ENCODE data around the gene OR2A2. TPM values are rescaled to one million over a fixed set of nuclear protein-coding genes. Genes with fewer than 3 reads are reported as not detected.

The OR2A2 gene, protein sequence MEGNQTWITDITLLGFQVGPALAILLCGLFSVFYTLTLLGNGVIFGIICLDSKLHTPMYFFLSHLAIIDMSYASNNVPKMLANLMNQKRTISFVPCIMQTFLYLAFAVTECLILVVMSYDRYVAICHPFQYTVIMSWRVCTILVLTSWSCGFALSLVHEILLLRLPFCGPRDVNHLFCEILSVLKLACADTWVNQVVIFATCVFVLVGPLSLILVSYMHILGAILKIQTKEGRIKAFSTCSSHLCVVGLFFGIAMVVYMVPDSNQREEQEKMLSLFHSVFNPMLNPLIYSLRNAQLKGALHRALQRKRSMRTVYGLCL
- total RNA-seq = not detected
- total RNA-seq = 0 reads per million in 2 donors

- H3K9me3 ChIP-seq (ENCODE audit: control insufficient read depth, low read length, poor library complexity, severe bottlenecking) = no peaks in the 10 kb centered on the region
- Mint-ChIP-seq H3K4me1 (no peaks in the 10 kb centered on the region), H3K27ac (no peak within 1 kb of the TSS), H3K36me3 (ENCODE audit: low read depth) (no peaks in the 10 kb centered on the region), H3K27me3 (peaks cover 50% of the 10 kb centered on the region), H3K4me3 (no peak within 1 kb of the TSS)
- DNase-seq = no peak
- ATAC-seq = no peak
Measured at GRCh38 chr7:144109283-144109682, at the start of gene OR2A2. Gene OR2A2, plus strand, starts transcription at chr7:144109583. Its CDS starts 0 bp downstream, at chr7:144109583.

DNA sequence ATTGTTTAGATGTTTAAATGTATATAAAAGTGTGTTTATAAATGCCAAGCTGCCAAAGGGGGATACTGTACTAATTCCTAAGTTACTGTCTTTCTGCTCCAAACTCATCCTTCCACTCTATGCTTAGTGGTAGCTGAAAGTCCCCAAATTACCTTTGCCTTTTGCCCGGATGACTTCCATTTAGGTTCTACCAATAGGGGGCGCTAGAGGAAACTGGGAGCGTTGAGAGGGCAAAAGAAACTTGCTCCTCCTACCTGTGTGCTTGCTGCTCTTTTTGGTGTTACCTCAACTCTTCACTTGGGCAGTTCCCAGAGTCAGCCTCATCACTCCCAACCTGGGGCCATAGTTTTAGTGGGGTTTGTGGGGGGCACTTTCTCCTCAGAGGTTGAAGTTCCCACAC is 45.7 kb upstream of the OR2A2 start:
- DNase-seq (no peak), ATAC-seq (no peak)
- Mint-ChIP-seq H3K27me3 (peaks cover 30% of the 10 kb centered on the region), H3K36me3 (ENCODE audit: low read depth) (no peaks in the 10 kb centered on the region), H3K27ac (no peak overlapping the region), H3K4me1 (no peaks in the 10 kb centered on the region), H3K4me3 (no peak overlapping the region)
- no peaks in the 10 kb centered on the region for H3K9me3 ChIP-seq (ENCODE audit: control insufficient read depth, low read length, poor library complexity, severe bottlenecking)

GRCh38 chr7:144069511-144069910 is 39.9 kb upstream of the OR2A2 start, which contains the start of gene OR2A25:
Gene OR2A25, plus strand, starts transcription at chr7:144069811. Its CDS starts 4,409 bp downstream, at chr7:144074220.
- H3K4me3 Mint-ChIP-seq = no peak within 1 kb of the TSS
- no peaks in the 10 kb centered on the region for H3K4me1 Mint-ChIP-seq
- H3K9me3 ChIP-seq (ENCODE audit: control insufficient read depth, low read length, poor library complexity, severe bottlenecking) = no peaks in the 10 kb centered on the region
- no peaks in the 10 kb centered on the region for H3K36me3 Mint-ChIP-seq (ENCODE audit: low read depth)
- H3K27me3 Mint-ChIP-seq = peaks cover 20% of the 10 kb centered on the region
- ATAC-seq = no peak
- no peak for DNase-seq
- H3K27ac Mint-ChIP-seq = no peak within 1 kb of the TSS

DNA sequence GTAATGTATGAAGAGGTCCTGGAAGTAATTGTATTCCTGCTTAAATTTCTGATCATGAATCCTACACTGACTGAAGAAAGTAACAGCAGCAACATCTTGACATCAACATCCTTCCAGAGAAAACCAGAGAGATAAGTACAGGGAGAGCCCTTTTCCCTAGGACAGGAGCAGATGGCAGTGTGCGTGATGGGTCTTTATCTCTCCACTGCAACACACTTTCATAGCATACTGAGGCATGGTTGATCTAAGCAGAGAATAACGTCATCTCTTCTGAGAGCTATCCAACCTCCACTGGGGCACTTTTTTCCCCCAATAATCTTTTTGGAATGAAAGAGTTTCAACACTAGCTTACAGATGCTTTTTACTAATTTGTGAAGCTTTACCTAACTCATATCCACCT is 39.4 kb upstream of the OR2A2 start:
- Mint-ChIP-seq H3K4me1 (no peaks in the 10 kb centered on the region), H3K27ac (no peak overlapping the region), H3K4me3 (no peak overlapping the region), H3K36me3 (ENCODE audit: low read depth) (no peaks in the 10 kb centered on the region), H3K27me3 (peaks cover 20% of the 10 kb centered on the region)
- ATAC-seq (no peak), DNase-seq (no peak)
- H3K9me3 ChIP-seq (ENCODE audit: control insufficient read depth, low read length, poor library complexity, severe bottlenecking) = no peaks in the 10 kb centered on the region

DNA sequence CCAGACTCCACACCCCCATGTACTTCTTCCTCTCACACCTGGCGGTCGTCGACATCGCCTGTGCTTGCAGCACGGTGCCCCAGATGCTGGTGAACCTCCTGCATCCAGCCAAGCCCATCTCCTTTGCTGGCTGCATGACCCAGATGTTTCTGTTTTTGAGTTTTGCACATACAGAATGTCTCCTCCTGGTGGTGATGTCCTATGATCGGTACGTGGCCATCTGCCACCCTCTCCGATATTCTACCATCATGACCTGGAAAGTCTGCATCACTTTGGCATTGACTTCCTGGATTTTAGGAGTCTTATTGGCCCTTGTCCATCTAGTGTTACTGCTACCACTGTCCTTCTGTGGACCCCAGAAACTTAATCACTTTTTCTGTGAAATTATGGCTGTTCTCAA is 35.0 kb upstream of the OR2A2 start:
- Mint-ChIP-seq H3K36me3 (ENCODE audit: low read depth) (no peaks in the 10 kb centered on the region), H3K27ac (no peak overlapping the region), H3K4me1 (peaks cover 2% of the 10 kb centered on the region), H3K27me3 (peaks cover 12% of the 10 kb centered on the region), H3K4me3 (no peak overlapping the region)
- H3K9me3 ChIP-seq (ENCODE audit: control insufficient read depth, low read length, poor library complexity, severe bottlenecking) = no peaks in the 10 kb centered on the region
- no peak for ATAC-seq
- no peak for DNase-seq

DNA sequence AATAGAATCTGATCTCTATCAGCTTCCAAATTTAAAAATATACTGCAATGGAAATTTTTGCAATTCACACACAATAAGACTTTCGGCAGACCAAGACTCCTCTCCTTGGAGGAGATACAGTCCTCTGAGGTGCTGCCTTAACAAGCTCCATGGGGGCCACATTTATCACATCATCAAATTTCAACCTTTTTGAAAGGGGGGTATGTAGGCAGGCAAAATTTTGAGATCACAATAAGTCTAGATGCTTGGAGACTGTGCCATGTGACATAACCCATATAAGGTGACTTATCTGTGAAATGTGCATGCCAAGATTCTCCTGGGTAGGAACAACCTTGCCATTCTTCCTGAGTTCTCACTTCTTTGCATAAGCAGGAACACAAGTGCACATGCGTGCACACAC is 23.4 kb upstream of the OR2A2 start, which contains the start of gene OR2A12:
Gene OR2A12, plus strand, starts transcription at position 301 of the 400 bp plus-strand sequence. CDS start 8,830 bp downstream, outside the sequence.
- H3K9me3 ChIP-seq (ENCODE audit: control insufficient read depth, low read length, poor library complexity, severe bottlenecking) = no peaks in the 10 kb centered on the region
- H3K27ac Mint-ChIP-seq = no peak within 1 kb of the TSS
- peaks cover 17% of the 10 kb centered on the region for H3K27me3 Mint-ChIP-seq
- DNase-seq (no peak), ATAC-seq (no peak)
- no peaks in the 10 kb centered on the region for H3K36me3 Mint-ChIP-seq (ENCODE audit: low read depth)
- H3K4me1 Mint-ChIP-seq = no peaks in the 10 kb centered on the region
- no peak within 1 kb of the TSS for H3K4me3 Mint-ChIP-seq

DNA sequence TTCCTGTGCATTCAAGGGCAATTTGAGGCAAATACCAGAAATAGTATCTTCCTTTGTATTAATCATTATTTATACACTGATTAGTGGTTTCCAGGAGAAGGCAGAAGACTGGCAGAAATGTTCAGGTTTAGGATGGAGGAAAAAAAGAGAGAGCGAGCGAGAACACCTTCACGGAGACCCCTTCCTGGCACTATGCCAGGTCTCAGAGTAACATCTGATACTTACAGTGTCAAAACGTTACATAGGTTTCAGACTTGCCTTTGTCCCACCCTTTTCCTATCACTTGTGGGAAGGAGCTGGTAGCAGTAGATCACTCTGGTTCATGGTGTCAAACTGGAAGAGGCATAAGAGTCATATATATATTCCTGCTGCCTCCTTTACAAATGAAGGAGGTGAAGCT is 22.7 kb upstream of the OR2A2 start:
- no peaks in the 10 kb centered on the region for H3K36me3 Mint-ChIP-seq (ENCODE audit: low read depth)
- no peak overlapping the region for H3K27ac Mint-ChIP-seq
- peaks cover 17% of the 10 kb centered on the region for H3K27me3 Mint-ChIP-seq
- no peaks in the 10 kb centered on the region for H3K4me1 Mint-ChIP-seq
- ATAC-seq (no peak), DNase-seq (no peak)
- H3K9me3 ChIP-seq (ENCODE audit: control insufficient read depth, low read length, poor library complexity, severe bottlenecking) = no peaks in the 10 kb centered on the region
- no peak overlapping the region for H3K4me3 Mint-ChIP-seq

- peaks cover 12% of the 10 kb centered on the region for H3K27me3 Mint-ChIP-seq
- no peak for DNase-seq
- ATAC-seq = no peak
- H3K4me3 Mint-ChIP-seq = no peak overlapping the region
- H3K9me3 ChIP-seq (ENCODE audit: control insufficient read depth, low read length, poor library complexity, severe bottlenecking) = no peaks in the 10 kb centered on the region
- H3K4me1 Mint-ChIP-seq = no peaks in the 10 kb centered on the region
- H3K36me3 Mint-ChIP-seq (ENCODE audit: low read depth) = no peaks in the 10 kb centered on the region
- no peak overlapping the region for H3K27ac Mint-ChIP-seq
Measured at GRCh38 chr7:144087230-144087629, 22.2 kb upstream of the OR2A2 start.

DNA sequence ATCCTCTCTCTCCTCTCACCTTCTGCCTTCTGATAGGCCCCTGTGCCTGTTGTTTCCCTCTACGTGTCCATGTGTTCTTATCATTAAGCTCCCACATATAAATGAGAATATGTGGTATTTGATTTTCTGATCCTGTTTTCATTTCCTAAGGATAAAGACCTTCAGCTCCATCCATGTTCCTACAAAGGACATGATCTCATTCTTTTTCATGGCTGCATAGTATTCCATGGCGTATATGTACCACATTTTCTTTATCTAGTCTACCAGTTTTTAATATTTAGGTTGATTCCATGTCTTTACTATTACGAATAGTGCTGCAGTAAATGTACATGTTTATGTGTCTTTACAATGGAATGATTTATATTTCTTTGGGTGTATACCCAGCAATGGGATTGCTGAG is 18.7 kb upstream of the OR2A2 start:
- Mint-ChIP-seq H3K4me3 (no peak overlapping the region), H3K4me1 (no peaks in the 10 kb centered on the region), H3K27me3 (peaks cover 17% of the 10 kb centered on the region), H3K36me3 (ENCODE audit: low read depth) (no peaks in the 10 kb centered on the region), H3K27ac (no peak overlapping the region)
- no peaks in the 10 kb centered on the region for H3K9me3 ChIP-seq (ENCODE audit: control insufficient read depth, low read length, poor library complexity, severe bottlenecking)
- DNase-seq = no peak
- no peak for ATAC-seq

GRCh38 chr7:144098776-144099175 is 10.6 kb upstream of the OR2A2 start:
- no peak overlapping the region for H3K4me3 Mint-ChIP-seq
- peaks cover 25% of the 10 kb centered on the region for H3K27me3 Mint-ChIP-seq
- no peak overlapping the region for H3K27ac Mint-ChIP-seq
- no peaks in the 10 kb centered on the region for H3K36me3 Mint-ChIP-seq (ENCODE audit: low read depth)
- ATAC-seq (no peak), DNase-seq (no peak)
- H3K4me1 Mint-ChIP-seq = no peaks in the 10 kb centered on the region
- H3K9me3 ChIP-seq (ENCODE audit: control insufficient read depth, low read length, poor library complexity, severe bottlenecking) = no peaks in the 10 kb centered on the region

DNA sequence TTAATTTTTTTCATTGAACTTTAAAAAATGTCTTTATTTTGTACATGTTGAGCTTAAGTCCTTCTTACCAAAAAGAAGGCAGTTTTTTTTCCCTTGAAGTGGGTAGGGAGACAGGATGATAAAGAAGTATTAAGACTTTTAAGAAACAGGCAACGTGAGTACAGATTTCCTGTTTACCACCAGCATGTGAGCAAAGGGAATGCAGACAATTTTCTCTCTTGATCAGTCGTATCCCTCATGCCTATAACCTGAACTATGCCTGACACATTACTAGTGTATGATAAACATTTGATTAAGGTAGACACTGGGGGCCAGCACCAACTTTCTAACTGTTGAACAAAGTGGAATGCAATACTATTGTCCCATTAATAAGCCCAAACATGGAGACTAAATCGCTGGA is 8.8 kb upstream of the OR2A2 start:
- H3K4me3 Mint-ChIP-seq = no peak overlapping the region
- no peaks in the 10 kb centered on the region for H3K36me3 Mint-ChIP-seq (ENCODE audit: low read depth)
- no peaks in the 10 kb centered on the region for H3K4me1 Mint-ChIP-seq
- DNase-seq = no peak
- H3K27ac Mint-ChIP-seq = no peak overlapping the region
- peaks cover 23% of the 10 kb centered on the region for H3K27me3 Mint-ChIP-seq
- no peaks in the 10 kb centered on the region for H3K9me3 ChIP-seq (ENCODE audit: control insufficient read depth, low read length, poor library complexity, severe bottlenecking)
- ATAC-seq = no peak

DNA sequence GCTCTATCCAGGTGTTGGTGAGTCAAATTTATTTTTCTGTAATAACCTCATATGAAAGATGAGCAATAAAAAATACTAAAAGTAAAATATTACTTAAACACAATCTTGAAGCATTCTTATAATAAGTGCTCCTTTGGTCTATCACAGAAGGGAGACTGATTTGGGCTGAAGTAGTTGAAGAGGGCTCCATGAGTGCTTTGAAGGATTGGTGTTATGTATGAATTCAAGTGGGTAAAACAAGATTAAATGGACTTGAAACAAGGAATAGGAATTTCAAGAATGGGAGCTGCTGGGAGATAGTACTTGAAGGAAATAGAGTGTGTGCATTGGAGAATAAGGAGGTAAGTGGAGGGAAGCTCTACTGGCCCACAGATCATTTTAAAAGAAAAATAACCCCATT is 7.3 kb upstream of the OR2A2 start:
- Mint-ChIP-seq H3K27ac (no peak overlapping the region), H3K27me3 (peaks cover 19% of the 10 kb centered on the region), H3K4me3 (no peak overlapping the region), H3K4me1 (no peaks in the 10 kb centered on the region), H3K36me3 (ENCODE audit: low read depth) (no peaks in the 10 kb centered on the region)
- H3K9me3 ChIP-seq (ENCODE audit: control insufficient read depth, low read length, poor library complexity, severe bottlenecking) = no peaks in the 10 kb centered on the region
- ATAC-seq = no peak
- no peak for DNase-seq

DNA sequence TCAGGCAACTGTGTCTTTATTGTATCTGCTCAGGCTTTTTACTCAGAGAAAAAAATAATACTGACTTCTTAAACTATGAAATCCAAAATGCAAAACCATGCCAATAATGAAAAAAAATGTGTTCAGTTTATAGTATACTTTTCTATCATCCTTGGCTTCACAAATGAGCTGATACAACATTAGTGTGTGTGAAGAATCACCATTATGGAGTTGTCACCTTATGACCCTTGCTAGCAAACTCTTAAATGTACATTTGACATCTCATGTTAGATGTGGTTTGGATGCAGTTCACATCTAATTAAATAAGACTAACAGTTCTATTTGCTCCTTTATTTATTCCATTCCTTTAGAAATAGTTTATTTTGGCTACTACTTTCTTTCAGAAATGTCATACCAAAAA is 4.2 kb upstream of the OR2A2 start:
- DNase-seq (no peak), ATAC-seq (no peak)
- Mint-ChIP-seq H3K27ac (no peak overlapping the region), H3K27me3 (peaks cover 33% of the 10 kb centered on the region), H3K36me3 (ENCODE audit: low read depth) (no peaks in the 10 kb centered on the region), H3K4me3 (no peak overlapping the region), H3K4me1 (no peaks in the 10 kb centered on the region)
- no peaks in the 10 kb centered on the region for H3K9me3 ChIP-seq (ENCODE audit: control insufficient read depth, low read length, poor library complexity, severe bottlenecking)

DNA sequence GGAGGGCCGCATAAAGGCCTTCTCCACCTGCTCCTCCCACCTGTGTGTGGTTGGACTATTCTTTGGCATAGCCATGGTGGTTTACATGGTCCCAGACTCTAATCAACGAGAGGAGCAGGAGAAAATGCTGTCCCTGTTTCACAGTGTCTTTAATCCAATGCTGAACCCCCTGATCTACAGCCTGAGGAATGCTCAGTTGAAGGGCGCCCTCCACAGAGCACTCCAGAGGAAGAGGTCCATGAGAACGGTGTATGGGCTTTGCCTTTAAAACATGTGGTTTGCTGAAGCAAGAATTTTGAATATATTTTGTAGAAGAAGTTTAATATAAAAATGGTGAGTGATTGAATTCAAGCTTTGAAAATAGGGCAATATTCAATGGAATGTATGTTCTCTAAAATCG is 889 bp downstream of the OR2A2 start:
- Mint-ChIP-seq H3K4me1 (no peaks in the 10 kb centered on the region), H3K4me3 (no peak overlapping the region), H3K27ac (no peak overlapping the region), H3K27me3 (peaks cover 46% of the 10 kb centered on the region), H3K36me3 (ENCODE audit: low read depth) (no peaks in the 10 kb centered on the region)
- ATAC-seq (no peak), DNase-seq (no peak)
- no peaks in the 10 kb centered on the region for H3K9me3 ChIP-seq (ENCODE audit: control insufficient read depth, low read length, poor library complexity, severe bottlenecking)

Measured in T-helper 17 cell (primary cell).